Measurements from ENCODE around the gene ADGRV1. TPM values are rescaled to one million over a fixed set of nuclear protein-coding genes. Genes with fewer than 3 reads are reported as not detected.

ADGRV1 gene
- polyA plus RNA-seq, 3 donors = 0.18 to 0.33 TPM; not detected in 1

DNA sequence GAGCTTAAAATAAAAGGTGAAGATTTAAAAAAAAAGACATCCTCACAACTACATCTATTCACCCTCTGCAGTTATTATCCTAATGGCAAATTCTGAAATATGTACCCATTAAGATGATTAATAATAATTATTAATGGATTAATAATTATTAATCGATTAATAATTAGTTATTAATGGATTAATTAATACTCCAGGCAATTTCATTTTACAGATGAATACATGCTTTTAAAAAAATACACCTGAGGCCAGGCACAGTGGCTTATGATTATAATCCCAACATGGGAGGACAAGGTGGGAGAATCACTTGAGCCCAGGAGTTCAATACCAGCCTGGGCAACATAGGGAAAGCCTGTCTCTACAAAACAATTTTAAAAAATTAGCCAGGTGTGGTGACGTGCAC is 642.1 kb downstream of the ADGRV1 start:
- intact Hi-C loops (cut with micrococcal nuclease) = no loop called here
- Mint-ChIP-seq H3K9me3 (peaks cover 0 to 5% (median 3%) of the 10 kb centered on the region in 7 donors), H3K4me3 (no peak overlapping the region), H3K4me1 (peaks cover 1% of the 10 kb centered on the region), H3K27ac (no peak overlapping the region), H3K36me3 (no peaks in the 10 kb centered on the region), H3K27me3 (ENCODE audit: low read depth in 3 of 3) (peaks cover 0 to 2% (median 0%) of the 10 kb centered on the region in 3 donors)
- H4K20me1 ChIP-seq (ENCODE audit: insufficient read depth, low read length) = no peaks in the 10 kb centered on the region
- TF ChIP-seq, protein P1, sequence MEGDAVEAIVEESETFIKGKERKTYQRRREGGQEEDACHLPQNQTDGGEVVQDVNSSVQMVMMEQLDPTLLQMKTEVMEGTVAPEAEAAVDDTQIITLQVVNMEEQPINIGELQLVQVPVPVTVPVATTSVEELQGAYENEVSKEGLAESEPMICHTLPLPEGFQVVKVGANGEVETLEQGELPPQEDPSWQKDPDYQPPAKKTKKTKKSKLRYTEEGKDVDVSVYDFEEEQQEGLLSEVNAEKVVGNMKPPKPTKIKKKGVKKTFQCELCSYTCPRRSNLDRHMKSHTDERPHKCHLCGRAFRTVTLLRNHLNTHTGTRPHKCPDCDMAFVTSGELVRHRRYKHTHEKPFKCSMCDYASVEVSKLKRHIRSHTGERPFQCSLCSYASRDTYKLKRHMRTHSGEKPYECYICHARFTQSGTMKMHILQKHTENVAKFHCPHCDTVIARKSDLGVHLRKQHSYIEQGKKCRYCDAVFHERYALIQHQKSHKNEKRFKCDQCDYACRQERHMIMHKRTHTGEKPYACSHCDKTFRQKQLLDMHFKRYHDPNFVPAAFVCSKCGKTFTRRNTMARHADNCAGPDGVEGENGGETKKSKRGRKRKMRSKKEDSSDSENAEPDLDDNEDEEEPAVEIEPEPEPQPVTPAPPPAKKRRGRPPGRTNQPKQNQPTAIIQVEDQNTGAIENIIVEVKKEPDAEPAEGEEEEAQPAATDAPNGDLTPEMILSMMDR (IDR thresholded peaks at IDR 0.05) = no peak
- no peak overlapping the region for H3K4me2 ChIP-seq (replicated peaks; ENCODE audit: extremely low read depth, low read length, poor library complexity, severe bottlenecking)
- WGBS (ENCODE audit: insufficient coverage) = no CpG with 5 or more reads among the region's 2 CpGs
- no peak overlapping the region for H3K27ac ChIP-seq (ENCODE audit: low read depth in 1 of 2, low read length in 2 of 2)
- DNase-seq = no peak
- no peaks in the 10 kb centered on the region for H3K4me1 ChIP-seq (ENCODE audit: control insufficient read depth in 1 of 2, insufficient read depth in 2 of 2, low read length in 2 of 2)
- no peaks in the 10 kb centered on the region for H3K36me3 ChIP-seq (replicated peaks in 1 of 2; ENCODE audit: control insufficient read depth in 1 of 2, insufficient read depth in 2 of 2, low read length in 2 of 2)
- H3K4me3 ChIP-seq (replicated peaks in 1 of 3; ENCODE audit: low read depth in 2 of 3, low read length in 3 of 3) = no peak overlapping the region
- H2AFZ ChIP-seq (ENCODE audit: insufficient read depth, low read depth, low read length, poor library complexity, severe bottlenecking) = no peak overlapping the region
- H3K27me3 ChIP-seq (ENCODE audit: control insufficient read depth in 2 of 2, insufficient read depth in 2 of 2, low read length in 2 of 2) = no peaks in the 10 kb centered on the region
- H3K9me3 ChIP-seq (replicated peaks in 1 of 2; ENCODE audit: control insufficient read depth in 1 of 2, insufficient read depth in 1 of 2, low read length in 2 of 2) = no peaks in the 10 kb centered on the region
- H3K9ac ChIP-seq (ENCODE audit: insufficient read depth, low read length, poor library complexity, severe bottlenecking) = no peak overlapping the region
- no peaks in the 10 kb centered on the region for H3K79me2 ChIP-seq (ENCODE audit: insufficient read depth, low read length)

DNA sequence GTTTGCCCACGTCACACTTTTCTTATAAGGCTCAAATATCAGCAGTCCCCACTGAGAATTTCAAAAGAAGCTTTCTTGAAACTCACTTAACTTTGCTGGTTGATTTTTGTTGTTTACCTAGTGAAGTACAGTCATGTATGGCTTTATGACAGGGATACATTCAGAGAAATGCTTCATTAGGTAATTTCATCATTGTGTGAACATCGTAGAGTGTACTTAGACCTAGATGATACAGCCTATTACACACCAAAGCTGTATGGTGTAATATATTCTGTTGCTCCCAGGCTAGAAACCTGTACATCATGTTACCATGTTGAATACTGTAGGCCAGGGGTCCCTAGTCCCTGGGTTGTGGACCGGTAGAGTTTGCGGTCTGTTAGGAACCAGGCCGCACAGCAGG is 647.5 kb downstream of the ADGRV1 start:
- H3K36me3 Mint-ChIP-seq = no peaks in the 10 kb centered on the region

More for the DNA sequence above, 647.5 kb downstream of the ADGRV1 start:
- TF ChIP-seq, protein P1 (IDR thresholded peaks at IDR 0.05) = no peak
- no peaks in the 10 kb centered on the region for H3K9me3 ChIP-seq (replicated peaks in 1 of 2; ENCODE audit: control insufficient read depth in 1 of 2, insufficient read depth in 1 of 2, low read length in 2 of 2)
- H3K4me1 ChIP-seq (ENCODE audit: control insufficient read depth in 1 of 2, insufficient read depth in 2 of 2, low read length in 2 of 2) = no peaks in the 10 kb centered on the region
- no peak overlapping the region for H2AFZ ChIP-seq (ENCODE audit: insufficient read depth, low read depth, low read length, poor library complexity, severe bottlenecking)
- no peak overlapping the region for H3K9ac ChIP-seq (ENCODE audit: insufficient read depth, low read length, poor library complexity, severe bottlenecking)
- H3K4me3 Mint-ChIP-seq = no peak overlapping the region
- H4K20me1 ChIP-seq (ENCODE audit: insufficient read depth, low read length) = no peaks in the 10 kb centered on the region
- no peaks in the 10 kb centered on the region for H3K36me3 ChIP-seq (replicated peaks in 1 of 2; ENCODE audit: control insufficient read depth in 1 of 2, insufficient read depth in 2 of 2, low read length in 2 of 2)
- WGBS (ENCODE audit: insufficient coverage) = 100% methylated on average over 3 of the region's 5 CpGs
- peaks cover 1% of the 10 kb centered on the region for H3K4me1 Mint-ChIP-seq
- peaks cover 0 to 12% (median 0%) of the 10 kb centered on the region in 7 donors for H3K9me3 Mint-ChIP-seq
- intact Hi-C loops (cut with micrococcal nuclease) = no loop called here
- no peak for DNase-seq
- peaks cover 0 to 2% (median 0%) of the 10 kb centered on the region in 3 donors for H3K27me3 Mint-ChIP-seq (ENCODE audit: low read depth in 3 of 3)
- H3K79me2 ChIP-seq (ENCODE audit: insufficient read depth, low read length) = no peaks in the 10 kb centered on the region
- H3K27me3 ChIP-seq (ENCODE audit: control insufficient read depth in 2 of 2, insufficient read depth in 2 of 2, low read length in 2 of 2) = no peaks in the 10 kb centered on the region
- H3K4me3 ChIP-seq (replicated peaks in 1 of 3; ENCODE audit: low read depth in 2 of 3, low read length in 3 of 3) = no peak overlapping the region
- H3K27ac ChIP-seq (ENCODE audit: low read depth in 1 of 2, low read length in 2 of 2) = no peak overlapping the region
- no peak overlapping the region for H3K4me2 ChIP-seq (replicated peaks; ENCODE audit: extremely low read depth, low read length, poor library complexity, severe bottlenecking)
- H3K27ac Mint-ChIP-seq = no peak overlapping the region

All from CD14-positive monocyte (primary cell).